Uterus (tissue), 2 donors: ENCODE measurements around the gene TUBA4A.

Source experiments
- CTCF ChIP-seq, 4 experiments: fragments of 200-600 bp in 2 of 4; fragments of 450-650 bp in 2 of 4; sonication (generic) in 2 of 4; IDR thresholded peaks; one replicate each; pipeline ENCODE4 v1.5.1; 2016 to 2019; ENCODE audit warnings: antibody characterized with exemption in 4 of 4, mild to moderate bottlenecking in 2 of 4, moderate library complexity in 1 of 4
- POLR2A ChIP-seq, 2 donors: fragments of 450-650 bp; IDR thresholded peaks; one replicate each; pipeline ENCODE4 v1.6.1; 2016; ENCODE audit warnings: antibody characterized with exemption in 2 of 2, mild to moderate bottlenecking in 1 of 2, moderate library complexity in 1 of 2

GRCh38 chr2:219252900-219253752, 592 bp downstream of the TUBA4A start, which contains the start of gene TUBA4B:
- TF ChIP-seq CTCF (IDR thresholded peaks at IDR 0.05) (no peak), POLR2A (IDR thresholded peaks at IDR 0.05) (no peak)
